Measurements from ENCODE around the gene SREBF1. TPM values are rescaled to one million over a fixed set of nuclear protein-coding genes. Genes with fewer than 3 reads are reported as not detected.
A peak's percentile ranks its signal among the peaks of the same experiment; 100 is the strongest.

The SREBF1 gene
- total RNA-seq, 1 experiment from 2014 or later = 298 TPM

DNA sequence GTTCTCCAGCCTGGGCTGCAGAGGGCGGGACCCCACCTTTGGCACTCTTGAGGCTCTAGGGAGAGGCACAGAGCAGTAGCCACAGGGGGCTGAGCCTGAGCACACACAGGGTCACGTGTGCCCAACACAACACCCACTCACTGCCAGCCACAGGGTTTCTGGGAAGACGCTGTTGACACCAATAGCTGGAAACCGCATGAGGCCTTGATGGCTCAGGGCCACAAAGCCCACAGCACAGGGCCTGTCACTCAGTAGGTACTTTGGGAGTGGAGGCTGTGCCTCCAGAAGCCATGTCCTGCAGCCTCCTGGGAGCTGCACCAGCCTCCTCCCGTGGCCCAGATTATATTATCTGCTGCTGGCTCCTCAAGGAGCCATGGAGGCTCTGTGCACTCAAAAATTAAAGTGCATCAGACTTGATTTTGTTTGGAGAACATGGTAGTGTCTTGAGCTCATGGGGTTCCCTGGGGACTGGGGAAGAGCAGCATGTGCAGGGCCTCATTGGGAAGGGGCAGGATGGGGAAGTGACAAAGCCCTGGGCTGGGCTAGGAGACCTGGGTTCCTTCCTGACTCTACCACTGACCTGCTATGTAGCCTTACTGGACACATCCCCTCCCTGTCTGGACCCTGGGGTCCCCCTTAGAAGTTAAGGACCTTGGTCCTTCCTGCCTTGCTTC, 12.5 kb upstream of the SREBF1 start:
- Histone ChIP-seq H3K4me3 (replicated peaks in 1 of 2; ENCODE audit: low read depth in 1 of 2, low read length in 2 of 2) (no peak overlapping the region), H3K4me1 (ENCODE audit: control insufficient read depth in 1 of 2, insufficient read depth in 2 of 2, low read length in 2 of 2) (peaks cover 33 to 47% of the 10 kb centered on the region in 2 experiments), H3K27ac (ENCODE audit: low read depth, low read length) (peak overlapping the region; percentile 80), H4K20me1 (ENCODE audit: insufficient read depth) (no peaks in the 10 kb centered on the region), H3K79me2 (ENCODE audit: insufficient read depth, low read length) (no peaks in the 10 kb centered on the region), H3K4me2 (ENCODE audit: low read length) (peak overlapping the region; percentile 58), H3K36me3 (ENCODE audit: control insufficient read depth in 1 of 2, insufficient read depth in 2 of 2, low read length in 2 of 2) (no peaks in the 10 kb centered on the region), H2AFZ (ENCODE audit: low read depth, low read length, poor library complexity, severe bottlenecking) (no peak overlapping the region), H3K9me2 (ENCODE audit: insufficient read depth) (no peaks in the 10 kb centered on the region), H3K9me3 (ENCODE audit: control insufficient read depth in 1 of 2, insufficient read depth in 1 of 2, low read depth in 1 of 2, low read length in 2 of 2) (no peaks in the 10 kb centered on the region), H3K27me3 (ENCODE audit: insufficient read depth, low read length) (no peaks in the 10 kb centered on the region), H3K9ac (ENCODE audit: low read length) (peak overlapping the region; percentile 51)
- intact Hi-C loops (cut with micrococcal nuclease) = no loop called here
- DNase-seq (ENCODE audit: low read depth, low spot score) (no peak), ATAC-seq (peak; percentile 78)
- RAD21 ChIA-PET (ENCODE audit: low non-redundant PET in 1 of 2, low total read pairs in 2 of 2, uncharacterized antibody in 2 of 2, unreplicated experiment in 2 of 2) = interaction anchor here (0.6 to 1.0 kb wide), 2 partner anchors 9 to 185 kb away, joined by 3 read pairs; no protein-coding TSS in a partner anchor
- POLR2A ChIA-PET = interaction anchor here (1.7 to 3.3 kb wide), 3 partner anchors 8 to 13 kb away, joined by 11 to 17 read pairs (median 12); partner anchors contain the start of gene SREBF1
- BruUV-seq (replicated peaks) = no TSS peak
- CTCF ChIA-PET = interaction anchor here (0.7 to 1.0 kb wide), 4 partner anchors 10 to 75 kb away, joined by 3 to 4 read pairs (median 3); no protein-coding TSS in a partner anchor
- TF ChIP-seq, protein P1, sequence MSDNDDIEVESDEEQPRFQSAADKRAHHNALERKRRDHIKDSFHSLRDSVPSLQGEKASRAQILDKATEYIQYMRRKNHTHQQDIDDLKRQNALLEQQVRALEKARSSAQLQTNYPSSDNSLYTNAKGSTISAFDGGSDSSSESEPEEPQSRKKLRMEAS (IDR thresholded peaks at IDR 0.05) = peak; percentile 77
- peak; percentile 89 for TF ChIP-seq EGR1 (IDR thresholded peaks at IDR 0.05; ENCODE audit: low read depth)
- TF ChIP-seq POLR2AphosphoS5 (IDR thresholded peaks at IDR 0.05; ENCODE audit: low read depth, low read length) = peak; percentile 25; the same call in 1 of the 2 replicates
- TF ChIP-seq FOSL1 (IDR thresholded peaks at IDR 0.05; ENCODE audit: low read depth) = no peak
- 0 out of 2 replicates have a peak, but pooled peaks have one; percentile 6 for TF ChIP-seq ZFX (IDR thresholded peaks at IDR 0.05)
- TF ChIP-seq, protein P2, sequence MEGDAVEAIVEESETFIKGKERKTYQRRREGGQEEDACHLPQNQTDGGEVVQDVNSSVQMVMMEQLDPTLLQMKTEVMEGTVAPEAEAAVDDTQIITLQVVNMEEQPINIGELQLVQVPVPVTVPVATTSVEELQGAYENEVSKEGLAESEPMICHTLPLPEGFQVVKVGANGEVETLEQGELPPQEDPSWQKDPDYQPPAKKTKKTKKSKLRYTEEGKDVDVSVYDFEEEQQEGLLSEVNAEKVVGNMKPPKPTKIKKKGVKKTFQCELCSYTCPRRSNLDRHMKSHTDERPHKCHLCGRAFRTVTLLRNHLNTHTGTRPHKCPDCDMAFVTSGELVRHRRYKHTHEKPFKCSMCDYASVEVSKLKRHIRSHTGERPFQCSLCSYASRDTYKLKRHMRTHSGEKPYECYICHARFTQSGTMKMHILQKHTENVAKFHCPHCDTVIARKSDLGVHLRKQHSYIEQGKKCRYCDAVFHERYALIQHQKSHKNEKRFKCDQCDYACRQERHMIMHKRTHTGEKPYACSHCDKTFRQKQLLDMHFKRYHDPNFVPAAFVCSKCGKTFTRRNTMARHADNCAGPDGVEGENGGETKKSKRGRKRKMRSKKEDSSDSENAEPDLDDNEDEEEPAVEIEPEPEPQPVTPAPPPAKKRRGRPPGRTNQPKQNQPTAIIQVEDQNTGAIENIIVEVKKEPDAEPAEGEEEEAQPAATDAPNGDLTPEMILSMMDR (IDR thresholded peaks at IDR 0.05 in 2 of 3, conservative IDR thresholded peaks at IDR 0.05 in 1 of 3; ENCODE audit: borderline replicate concordance in 1 of 3, insufficient read depth in 1 of 3, low read depth in 2 of 3, low read length in 2 of 3) = no peak

Data from HCT116 (cell line).